ENCODE data around the gene SLC30A10.
"Not testable (repeated sequence)": the region's sequence is repeated elsewhere in the genome, so short reads cannot be mapped to it uniquely, and the experiment has no call there.

Gene SLC30A10

DNA sequence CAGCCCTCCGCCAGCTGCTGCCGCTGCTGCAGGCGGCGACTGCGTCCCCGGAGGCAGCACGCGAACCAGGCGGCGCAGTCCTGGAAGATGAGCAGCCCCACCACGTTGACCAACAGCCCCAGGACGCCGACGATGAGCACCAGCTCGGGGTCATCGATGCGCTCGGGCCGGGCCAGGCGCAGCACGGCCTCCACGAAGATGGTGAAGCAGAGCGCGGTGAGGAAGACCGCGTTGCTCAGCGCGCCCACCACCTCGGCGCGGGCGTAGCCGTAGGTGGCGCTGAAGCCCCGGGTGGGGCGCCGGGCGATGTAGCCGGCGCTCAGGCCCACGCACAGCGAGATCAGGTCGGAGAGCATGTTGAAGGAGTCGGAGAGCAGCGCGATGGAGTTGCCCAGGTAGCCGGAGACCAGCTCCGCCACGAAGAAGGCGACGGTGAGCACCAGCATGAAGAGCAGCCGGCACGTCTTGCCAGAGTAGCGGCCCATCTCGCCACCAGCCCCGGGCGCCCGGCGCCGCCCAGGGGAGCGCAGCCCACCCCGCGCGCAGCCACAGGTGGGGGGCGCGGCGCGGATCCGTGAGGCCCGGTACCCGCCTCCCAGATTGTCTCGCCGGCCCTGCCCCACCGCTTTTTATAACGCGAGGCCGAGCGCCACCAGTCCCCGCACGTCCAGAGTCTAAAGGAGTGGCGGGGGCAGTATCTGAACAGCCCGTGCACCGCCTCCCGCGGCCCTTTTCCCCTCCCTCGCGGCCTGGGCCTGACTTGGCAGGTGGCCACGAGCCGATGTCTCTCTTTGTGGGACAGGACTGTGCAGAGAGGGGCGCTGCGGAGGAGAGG, at the start of gene SLC30A10:
Gene SLC30A10, minus strand, starts transcription at position 602 of the 835 bp plus-strand sequence. Its CDS starts 117 bp downstream, at position 485.
- DNase-seq = peak in 1 of 2 experiments; percentile 34

DNA sequence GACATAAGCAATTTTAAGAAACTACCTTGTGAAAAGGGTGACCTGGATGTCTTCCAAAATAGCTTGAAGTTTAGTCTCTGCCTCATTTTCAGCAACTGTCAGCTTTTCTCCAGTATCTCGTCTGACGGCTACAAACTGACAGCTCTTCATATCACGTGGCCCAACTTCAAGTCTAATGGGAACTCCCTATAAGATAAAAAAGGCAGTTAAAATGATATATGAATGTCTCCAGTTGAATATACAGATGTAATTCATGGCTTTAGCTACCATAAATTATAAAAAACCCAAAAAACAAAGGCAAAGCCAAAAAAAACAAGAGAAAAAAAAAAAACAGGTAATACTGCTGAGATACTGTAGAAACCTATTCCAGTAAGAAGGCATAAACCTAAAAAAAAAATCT, 44.9 kb upstream of the SLC30A10 start:
- DNase-seq = no peak

DNA sequence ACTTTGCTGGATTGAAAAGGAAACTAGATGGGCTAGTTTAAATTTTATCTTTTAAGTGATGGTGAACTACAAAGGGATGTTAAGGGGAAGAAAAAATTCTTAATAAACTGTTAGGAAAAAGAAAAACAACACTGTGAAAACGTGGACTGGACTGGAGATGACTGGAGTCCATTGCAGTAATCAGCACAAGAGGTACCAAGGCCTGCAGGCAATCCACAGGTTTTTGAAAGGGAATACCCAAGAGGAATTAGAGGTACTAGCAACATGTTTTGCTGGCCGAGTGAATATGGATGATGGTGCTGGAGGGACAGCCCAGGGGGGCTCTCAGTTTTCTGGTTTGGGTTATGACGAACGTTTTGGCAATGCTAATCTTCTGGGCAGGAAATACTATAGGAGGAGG, 39.0 kb upstream of the SLC30A10 start:
- DNase-seq = no peak

DNA sequence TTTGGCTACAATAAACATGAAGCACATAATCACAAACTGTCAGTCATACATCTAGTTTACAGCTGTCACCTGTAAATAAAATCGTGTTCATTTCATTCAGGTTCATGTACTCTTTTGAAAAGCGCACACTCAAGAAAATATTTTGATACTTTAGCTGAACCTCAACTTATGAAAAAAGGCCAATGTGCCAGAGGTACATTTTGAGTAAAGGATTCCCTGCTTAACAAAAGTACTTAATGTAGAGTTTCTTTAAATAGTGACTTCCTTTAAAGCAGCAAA, 37.7 kb upstream of the SLC30A10 start:
- DNase-seq = no peak

DNA sequence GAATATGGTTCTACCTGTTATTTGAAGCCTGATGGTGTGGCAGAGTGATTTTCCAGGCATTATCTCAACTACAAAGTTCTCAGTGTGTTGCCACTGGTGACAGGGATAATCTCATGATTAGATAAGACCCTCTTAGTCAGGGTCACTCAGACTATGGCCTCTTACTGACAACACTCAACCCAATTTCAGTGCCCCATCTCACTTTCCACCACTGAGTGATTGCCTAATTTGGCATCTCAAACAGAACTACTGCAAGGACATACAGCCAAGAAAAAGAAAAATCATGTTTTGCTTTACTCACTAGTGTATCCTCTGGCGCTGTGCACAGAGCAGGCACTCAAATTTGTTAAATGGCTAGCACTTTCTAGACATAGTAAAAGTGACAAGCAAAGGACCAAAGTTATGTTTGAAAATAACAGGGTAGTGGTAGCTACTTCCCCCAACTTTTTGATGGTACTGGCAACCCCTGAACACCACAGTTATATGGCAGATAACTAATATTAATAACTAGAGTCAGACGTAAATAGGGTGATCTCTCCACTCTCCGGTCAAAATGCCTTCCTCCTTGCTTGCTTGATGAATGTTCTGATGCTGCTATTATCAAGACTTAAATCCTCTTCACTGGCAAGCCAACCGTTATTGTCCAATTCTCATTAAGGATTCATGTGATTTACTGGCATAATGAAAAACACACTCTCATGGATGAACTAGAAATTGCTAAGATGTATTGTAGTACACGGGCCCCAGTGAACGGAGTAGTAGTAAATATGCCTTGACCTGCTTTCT, 37.1 kb upstream of the SLC30A10 start:
- no peak for DNase-seq

DNA sequence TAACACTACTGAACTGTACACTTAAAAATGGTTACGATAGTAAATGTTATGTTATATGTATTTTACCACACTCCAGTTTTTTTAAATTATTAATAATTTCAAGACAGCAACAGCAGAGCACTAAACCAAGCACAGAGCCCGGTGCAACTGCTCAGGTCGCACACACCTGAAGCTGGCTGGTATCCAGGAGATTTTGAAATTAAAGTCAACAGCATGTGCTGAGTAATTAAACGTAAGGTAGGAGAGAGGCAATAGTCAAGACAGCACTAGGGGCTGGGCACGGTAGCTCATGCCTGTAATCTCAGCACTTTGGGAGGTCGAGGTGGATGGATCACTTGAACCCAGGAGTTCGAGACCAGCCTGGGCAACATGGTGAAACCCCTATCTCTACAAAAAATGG, 35.1 kb upstream of the SLC30A10 start:
- no peak for DNase-seq

DNA sequence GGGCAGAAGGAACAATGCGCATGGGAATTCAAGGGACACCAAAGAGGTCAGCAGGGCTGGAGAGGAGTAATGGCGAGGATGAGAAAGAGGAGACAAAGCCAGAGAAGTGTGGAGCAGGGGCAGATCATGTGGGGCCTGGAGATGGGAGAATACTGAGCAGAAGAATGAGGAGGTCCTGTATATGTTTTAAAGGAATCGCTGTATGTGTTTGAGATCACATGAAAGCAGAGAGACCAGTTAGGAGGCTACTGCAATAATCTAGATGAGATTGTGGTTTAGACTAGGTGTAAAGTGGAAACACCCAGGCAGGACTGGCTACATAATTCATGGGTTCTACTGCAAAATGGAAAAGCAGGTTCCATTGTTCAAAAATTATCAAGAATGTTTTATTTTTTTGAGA, 33.3 kb upstream of the SLC30A10 start:
- no peak for DNase-seq

DNA sequence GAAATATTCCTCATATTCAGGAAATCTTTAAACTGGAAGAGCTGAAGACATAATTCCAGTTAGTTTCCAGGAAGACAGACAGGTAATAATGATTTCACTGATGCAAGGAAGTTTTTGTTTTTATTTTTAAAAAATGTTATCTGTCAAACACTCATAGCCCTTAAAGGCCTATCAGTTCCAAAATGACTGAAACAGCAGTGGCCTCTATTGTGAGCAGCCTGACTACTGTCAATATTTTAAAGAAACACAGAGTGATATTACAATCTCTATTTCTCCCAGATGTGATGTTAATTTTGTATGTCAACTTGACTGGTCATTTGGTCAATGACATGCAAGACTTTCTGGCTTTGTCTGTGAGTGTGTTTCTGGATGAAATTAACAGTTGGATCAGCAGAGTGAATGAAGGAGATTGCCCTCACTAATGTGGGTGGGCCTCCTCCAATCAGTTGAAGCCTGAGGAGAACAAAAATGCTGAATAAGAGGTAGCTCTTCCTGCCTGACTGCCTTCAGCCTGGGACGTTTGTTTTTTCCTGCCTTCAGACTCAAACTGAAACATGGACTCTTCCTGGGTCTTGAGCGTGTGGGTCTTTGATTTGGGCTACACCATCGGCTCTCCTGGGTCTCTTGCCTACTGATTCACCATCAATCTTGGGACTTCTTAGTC, 31.3 kb upstream of the SLC30A10 start:
- no peak for DNase-seq

DNA sequence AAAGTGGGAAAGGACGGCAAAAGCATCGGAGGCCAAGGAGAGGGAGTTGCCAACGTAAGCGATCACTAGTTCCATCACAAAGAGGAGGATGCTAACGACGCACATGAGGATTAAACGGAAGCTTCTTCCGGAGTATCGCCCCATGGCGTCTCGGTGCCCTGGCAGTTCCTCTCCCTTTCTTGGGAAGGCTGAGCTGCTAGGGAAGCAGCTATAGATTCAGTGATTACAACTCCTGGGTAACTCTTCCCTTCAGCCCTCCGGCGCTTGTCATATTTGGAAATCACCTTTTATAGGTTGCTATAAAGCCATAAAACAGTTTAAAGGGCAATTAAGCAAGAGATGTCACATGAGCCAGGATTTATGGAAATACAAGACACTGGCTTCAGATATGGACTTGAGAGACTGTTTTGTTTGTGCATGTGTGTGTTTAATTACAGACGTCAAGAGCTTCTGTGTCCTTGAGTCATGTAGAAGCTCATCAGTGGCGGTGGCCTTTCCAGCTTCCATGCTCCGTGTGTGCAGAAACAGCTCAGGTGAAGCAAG, 30.6 kb upstream of the SLC30A10 start:
- peak; percentile 8 to 16 for DNase-seq

DNA sequence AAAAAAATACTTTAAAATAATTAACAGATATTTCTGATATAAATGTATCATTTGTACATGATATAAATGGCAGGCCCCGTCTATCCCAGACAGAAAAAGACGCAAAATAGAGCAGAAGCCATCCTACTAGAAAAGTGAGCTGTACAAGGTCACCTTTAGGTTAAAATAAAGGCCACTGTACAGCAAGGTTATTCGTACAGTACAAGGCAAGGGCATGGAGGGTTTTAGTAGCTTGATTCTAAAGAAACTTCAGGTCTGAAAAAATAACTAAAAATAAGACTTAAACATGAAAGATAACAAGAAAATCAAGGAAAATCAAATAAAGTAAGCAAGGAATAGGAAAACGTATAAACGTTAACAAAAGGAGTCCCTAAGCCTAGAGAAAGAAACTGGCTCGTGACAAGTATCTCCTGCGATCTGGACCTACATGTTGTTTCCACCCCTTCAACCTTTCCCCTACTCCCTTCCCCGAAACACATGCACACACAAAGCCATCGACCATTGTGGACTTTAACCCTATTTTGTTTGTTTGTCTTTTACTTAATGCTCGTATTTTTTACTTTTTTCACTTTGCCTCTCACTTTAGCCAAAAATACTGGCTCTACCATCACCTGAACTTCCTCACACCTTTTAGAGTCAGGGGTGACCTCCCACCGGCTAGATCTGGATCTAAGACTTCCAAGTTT, 26.5 kb upstream of the SLC30A10 start:
- no peak for DNase-seq

DNA sequence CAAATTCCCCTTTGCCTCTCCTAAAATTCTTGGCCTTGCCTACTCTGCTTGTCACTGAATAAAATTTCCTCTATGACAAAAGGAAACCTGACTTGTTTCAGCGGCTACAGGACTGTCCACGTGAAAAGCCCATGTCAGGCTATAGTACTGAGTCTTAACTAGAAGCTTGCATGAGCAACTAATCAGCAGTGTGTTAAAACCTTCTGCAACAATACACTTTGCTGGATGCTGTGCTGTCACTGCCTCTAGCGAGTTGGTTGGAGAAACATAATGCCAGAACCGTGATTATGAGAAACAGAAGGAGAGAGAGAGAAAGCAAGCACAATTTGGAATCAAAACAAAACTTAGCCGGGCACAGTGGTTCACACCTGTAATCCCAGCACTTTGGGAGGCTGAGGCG, 25.7 kb upstream of the SLC30A10 start:
- DNase-seq = no peak

DNA sequence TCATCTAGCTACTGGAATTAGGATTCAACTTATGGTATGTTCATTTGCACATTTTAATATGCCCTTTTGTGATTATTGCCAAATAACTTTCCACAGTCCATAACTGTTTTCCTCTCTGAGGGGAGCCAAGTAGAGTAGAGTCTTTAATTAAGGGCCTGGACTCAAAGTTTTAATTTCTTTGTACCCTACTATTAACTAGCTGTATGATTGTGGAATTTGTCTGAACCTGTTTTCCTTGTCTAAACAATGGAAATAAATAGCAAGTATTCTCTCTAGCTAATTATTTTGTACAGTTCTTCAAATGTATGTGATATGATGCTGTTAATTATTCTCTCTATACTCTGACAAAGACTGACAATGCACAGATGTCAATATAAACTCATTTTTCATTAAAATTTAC, 24.0 kb upstream of the SLC30A10 start:
- no peak for DNase-seq

DNA sequence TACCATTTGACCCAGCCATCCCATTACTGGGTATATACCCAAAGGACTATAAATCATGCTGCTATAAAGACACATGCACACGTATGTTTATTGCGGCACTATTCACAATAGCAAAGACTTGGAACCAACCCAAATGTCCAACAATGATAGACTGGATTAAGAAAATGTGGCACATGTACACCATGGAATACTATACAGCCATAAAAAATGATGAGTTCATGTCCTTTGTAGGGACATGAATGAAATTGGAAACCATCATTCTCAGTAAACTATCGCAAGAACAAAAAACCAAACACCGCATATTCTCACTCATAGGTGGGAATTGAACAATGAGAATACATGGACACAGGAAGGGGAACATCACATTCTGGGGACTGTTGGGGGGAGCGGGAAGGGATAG, 20.9 kb upstream of the SLC30A10 start:
- not testable (repeated sequence) for DNase-seq

DNA sequence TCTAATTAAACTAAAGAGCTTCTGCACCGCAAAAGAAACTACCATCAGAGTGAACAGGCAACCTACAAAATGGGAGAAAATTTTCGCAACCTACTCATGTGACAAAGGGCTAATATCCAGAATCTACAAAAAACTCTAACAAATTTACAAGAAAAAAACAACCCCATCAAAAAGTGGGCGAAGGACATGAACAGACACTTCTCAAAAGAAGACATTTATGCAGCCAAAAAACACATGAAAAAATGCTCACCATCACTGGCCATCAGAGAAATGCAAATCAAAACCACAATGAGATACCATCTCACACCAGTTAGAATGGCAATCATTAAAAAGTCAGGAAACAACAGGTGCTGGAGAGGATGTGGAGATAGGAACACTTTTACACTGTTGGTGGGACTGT, 20.4 kb upstream of the SLC30A10 start:
- DNase-seq = not testable (repeated sequence)

DNA sequence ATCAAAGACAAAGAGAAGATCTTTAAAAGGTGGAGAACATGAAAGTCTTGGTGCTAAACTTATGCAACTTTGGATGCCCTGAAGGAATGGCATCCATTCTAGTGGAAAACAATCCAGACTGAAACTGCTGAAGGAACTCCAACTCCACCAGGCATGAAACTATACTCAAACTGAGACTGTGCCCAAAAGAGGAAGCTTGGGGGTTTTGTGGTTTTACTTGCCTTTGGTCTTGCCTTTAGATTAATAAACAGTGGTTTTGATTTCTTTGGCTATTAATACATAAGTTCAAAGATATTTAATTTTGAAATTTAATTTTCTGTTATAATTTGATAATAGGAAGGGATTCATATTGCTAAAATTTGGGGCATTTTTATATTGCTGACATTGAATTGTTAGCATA, 17.4 kb upstream of the SLC30A10 start:
- DNase-seq = no peak

DNA sequence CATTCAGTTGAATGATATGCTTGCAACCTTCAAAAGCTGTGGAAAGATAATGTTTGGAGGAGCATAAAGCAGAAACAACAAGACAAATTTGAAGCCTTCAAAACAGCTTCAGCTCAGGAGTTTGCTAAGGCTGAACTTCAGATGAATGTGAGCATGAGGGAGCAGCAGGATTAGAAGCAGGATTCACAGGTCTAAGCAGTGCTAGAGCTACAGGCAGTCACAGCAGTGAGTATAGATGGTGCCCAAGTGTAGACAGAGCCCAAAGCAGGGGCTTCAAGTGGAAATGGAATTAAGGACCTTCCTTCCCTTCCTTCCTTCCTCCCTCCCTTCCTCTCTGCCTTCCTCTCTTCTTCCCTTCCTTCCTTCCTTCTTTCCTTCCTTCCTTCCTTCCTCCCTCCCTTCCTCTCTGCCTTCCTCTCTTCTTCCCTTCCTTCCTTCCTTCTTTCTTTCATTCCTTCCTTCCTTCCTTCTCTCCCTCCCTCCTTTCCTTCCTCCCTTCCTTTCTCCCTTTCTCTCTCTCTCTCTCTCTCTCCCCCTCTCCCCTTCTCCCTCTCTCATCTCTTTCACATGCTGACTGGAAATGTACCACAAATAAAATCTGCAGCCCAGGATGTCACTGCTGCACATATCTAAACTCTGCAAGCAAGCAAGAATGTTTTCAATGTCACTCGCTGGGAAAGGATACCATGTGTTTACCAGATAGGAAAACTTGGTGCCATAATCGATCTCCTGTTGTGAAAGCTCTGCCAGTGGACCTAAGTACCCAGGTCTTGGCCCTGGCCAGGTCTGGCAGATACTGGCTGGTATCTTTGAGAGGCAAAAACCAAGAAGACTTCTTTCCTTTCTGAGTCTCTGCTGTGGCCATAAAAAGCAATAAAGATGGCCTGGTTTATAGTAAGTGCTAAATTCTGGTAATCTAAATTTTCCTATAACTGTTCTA, 13.1 kb upstream of the SLC30A10 start:
- DNase-seq = no peak

DNA sequence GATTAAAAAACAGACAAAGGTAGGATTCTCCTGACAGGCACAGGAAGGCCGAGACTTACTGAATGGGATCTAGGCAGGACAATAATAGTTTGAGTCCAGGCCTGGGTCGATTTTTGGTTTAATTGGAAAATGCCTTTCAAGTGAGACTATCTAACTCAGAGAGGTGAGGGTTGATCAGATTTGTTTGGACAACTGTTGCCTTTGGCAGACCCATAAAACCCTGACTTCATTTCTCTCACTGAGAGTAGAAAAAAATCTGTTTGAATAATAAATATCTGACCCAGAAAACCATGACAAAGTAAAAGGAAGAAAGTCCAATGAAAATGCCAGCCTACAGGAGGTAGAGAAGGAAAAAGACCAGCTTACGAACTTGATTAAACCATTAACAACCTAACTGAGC, 12.3 kb upstream of the SLC30A10 start:
- DNase-seq = no peak

DNA sequence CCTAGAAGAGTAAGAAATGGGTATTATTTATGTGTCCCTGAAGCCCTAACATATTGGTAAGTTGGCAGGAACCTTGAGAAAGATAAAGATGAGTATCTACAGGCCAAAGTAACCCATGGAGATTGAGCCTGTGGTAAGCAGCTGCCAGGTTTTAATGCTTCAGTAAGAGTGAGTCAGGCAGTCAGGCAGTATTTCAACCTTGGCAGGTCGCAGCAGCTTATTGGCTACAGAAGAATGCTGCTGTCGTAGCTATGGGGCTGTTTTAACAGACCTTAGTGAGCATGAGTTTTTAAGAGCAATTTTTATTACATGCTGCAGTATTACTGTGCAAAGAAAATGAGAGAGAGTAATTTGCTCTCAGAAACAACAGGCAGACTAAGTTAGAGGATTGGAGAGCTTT, 10.3 kb upstream of the SLC30A10 start:
- no peak for DNase-seq

DNA sequence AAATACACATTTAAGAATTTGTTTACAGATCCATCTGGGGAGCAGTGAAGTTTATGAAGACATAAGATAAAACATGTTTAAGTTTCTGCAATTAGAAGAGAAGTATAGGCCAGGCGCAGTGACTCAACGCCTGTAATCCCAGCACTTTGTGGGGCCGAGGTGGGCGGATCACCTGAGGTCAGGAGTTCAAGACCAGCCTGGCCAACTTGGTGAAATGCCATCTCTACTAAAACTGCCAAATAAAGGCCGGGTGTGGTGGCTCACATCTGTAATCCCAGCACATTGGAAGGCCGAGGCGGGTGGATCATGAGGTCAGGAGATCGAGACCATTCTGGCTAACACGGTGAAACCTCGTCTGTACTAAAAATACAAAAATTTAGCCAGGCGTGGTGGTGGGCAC, 5.4 kb upstream of the SLC30A10 start:
- not testable (repeated sequence) for DNase-seq

DNA sequence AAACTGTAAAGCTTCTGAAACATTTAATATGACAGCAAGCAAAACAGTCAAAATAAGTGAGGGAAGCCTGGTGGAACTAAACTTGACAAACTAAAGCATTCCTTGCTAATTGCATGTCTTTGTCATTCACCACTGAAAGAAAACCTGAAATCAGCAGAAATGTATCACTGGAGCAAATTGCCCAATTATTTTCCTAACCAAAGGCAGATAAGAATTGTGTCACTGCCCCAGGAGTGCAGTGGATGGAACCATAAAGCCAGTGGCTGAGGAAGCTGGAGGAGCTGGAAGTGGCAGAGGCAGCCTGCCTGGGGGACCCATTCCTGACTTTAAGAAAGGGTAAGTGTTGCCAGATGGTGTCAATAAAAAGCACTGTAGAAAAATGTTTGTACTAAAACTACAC, 2.7 kb upstream of the SLC30A10 start:
- DNase-seq = no peak

DNA sequence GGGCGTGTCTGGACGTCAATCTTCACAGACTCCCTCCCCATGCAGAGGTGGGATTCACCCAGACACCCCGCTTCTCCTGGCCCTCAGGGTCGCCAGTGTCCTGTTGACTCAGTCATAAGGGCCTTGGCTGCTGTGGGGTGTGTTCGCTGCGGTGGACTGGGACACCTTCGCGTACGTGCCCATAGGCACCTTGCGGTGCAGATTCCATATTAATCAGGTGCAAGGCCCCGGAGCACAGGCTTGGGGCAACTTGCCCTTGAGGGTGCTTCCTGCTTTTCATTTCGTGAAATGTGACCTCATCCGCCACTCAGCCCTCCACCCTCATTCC, 398 bp upstream of the SLC30A10 start:
- no peak for DNase-seq
